GM15510 (cell line): ENCODE results near the gene NOP14.

ENCODE experiments used
- POLR2A ChIP-seq: IDR thresholded peaks from 3 replicates; pipeline ENCODE4 v1.6.1; 2011; ENCODE audit warnings: borderline replicate concordance; ENCODE audit not compliant: insufficient read length; ENCODE audit errors: extremely low read depth

Gene NOP14

DNA sequence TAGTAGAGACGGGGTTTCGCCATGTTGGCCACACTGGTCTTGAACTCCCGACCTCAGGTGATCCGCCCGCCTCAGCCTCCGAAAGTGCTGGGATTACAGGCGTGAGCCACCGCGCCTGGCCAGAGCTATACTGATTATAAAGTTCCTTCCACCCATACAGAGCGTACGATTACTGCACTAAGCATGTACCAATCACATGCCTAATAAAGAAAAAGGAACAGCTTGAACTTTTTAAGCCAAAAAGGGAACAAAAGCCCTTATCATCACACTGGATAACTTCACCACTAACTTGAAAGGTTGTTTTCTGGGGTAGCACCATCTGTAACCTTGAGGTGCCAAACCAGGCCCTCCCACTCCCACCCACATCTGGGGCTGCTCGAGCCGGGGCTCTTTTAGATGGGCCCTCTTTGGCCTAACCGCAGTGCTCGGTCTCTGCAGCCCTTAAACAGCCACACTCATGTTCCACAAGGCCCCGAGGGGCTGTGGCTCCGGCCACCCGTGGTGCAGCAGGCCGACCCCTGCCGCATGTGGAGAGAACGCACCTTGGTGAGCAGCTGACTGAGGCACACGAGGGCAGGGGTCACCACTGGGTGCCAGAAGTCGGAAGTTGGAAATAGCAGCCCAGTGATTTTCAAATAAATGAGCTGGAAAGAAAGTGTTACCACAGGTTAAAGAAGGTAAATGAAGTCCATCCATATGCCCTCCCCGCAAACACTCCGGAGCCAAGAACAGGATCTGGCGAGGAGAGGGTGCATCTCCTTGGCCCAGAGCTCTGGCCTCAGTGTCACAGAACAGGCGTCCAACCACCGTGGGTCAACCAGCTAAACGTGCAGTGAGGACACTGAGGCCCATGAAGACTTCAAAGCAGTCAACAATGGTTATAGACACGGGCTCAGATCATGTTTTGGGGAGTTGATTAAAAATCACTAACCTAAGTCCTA lies 18.4 kb downstream of the NOP14 start:
- no peak for TF ChIP-seq POLR2A

- TF ChIP-seq POLR2A = no peak
Observed at GRCh38 chr4:2944091-2944482, 19.1 kb downstream of the NOP14 start.

- TF ChIP-seq POLR2A = no peak
Observed at GRCh38 chr4:2943364-2944090, 19.7 kb downstream of the NOP14 start.

DNA sequence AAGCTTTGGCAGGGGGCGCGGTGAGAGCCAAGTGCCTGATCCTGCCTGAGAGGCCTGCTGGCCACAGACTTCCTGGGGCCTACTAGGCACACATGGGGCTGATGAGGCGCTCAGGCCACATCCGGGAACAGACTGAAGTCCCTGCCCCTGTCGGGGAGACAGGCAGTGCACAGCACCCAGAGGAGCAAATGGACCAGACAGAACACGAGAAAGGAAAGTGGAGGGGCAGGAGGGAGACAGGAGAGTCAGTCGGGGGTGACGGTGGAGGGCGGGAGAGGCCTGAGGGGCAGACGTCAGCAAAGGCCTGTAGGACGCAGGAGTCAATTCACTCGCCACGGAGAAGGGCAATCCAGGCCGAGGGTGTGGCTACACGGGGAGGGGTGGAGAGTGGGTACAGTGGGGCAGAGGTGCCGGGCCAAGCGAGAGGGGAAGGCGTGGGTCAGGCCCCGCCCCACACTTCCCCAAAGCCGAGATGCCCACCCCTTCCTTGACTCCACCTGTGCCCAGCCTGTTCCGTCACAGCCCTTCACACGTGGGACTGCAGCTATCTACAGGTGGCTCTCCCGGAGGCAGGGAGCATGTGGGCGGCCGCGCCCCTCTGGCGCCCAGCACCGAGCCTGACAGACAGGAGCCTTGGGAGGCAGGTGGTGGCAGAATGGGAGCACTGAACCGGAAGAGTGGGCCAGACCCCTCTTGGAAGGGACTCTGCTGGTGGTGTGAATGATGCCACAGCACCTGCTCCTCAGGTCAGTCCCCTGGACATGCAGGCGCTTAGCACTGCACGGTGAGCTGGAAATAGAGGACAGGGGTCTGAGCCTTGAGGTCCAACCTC lies 20.5 kb downstream of the NOP14 start:
- TF ChIP-seq POLR2A = no peak

DNA sequence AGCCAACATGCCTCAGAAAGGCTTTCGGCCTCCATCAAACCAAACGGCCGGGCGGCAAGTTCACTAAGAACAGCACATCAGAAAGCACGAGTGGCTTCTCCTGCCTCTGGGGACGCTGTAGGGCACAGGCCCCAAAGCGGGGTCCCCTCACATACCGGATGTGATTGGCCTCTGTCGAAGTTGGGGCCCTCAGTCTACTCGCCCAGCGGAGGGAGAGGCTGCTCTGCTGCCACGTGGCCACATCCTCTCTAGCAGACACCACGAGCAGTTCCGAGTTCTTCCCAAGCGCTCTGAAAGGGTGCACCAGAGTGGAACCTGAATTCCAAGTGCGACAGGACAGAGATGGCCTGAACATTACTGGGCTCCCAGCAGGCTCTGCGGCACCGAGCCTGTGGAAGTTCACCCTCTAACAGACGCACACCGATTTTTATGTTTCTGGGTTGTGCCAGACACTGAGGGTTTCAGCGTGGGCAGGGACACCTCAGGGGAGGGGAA lies 21.1 kb downstream of the NOP14 start:
- TF ChIP-seq POLR2A = peak; percentile 18

- no peak for TF ChIP-seq POLR2A
Observed at GRCh38 chr4:2941138-2942036, 21.8 kb downstream of the NOP14 start.

GRCh38 chr4:2940267-2941137 lies 22.7 kb downstream of the NOP14 start:
- TF ChIP-seq POLR2A = no peak

- no peak for TF ChIP-seq POLR2A
Observed at GRCh38 chr4:2939383-2940243, 23.6 kb downstream of the NOP14 start.

GRCh38 chr4:2938906-2939305 lies 24.3 kb downstream of the NOP14 start:
- TF ChIP-seq POLR2A = no peak

- TF ChIP-seq POLR2A = no peak
Observed at GRCh38 chr4:2937986-2938385, 25.2 kb downstream of the NOP14 start.

- peak; percentile 27 for TF ChIP-seq POLR2A
Observed at GRCh38 chr4:2937146-2937857, 25.9 kb downstream of the NOP14 start.
